ENCODE measurements around the gene HSPG2. TPM values are rescaled to one million over a fixed set of nuclear protein-coding genes. Genes with fewer than 3 reads are reported as not detected.

HSPG2 gene
- total and polyA plus RNA-seq, 9 of the 15 experiments (the other 6 are each of a cell fraction or from before 2014, with no cell fraction given), result 0.14 to 160 (median 15.7) TPM

GRCh38 chr1:21936366-21937031, 611 bp downstream of the HSPG2 start (continued):
- peak in 1 of 2 experiments; percentile 39 for TF ChIP-seq E2F6 (IDR thresholded peaks at IDR 0.05; ENCODE audit: borderline replicate concordance in 1 of 2, extremely low read depth in 1 of 2, insufficient read depth in 1 of 2, insufficient read length in 1 of 2, low read depth in 1 of 2, low read length in 1 of 2, poor library complexity in 1 of 2, severe bottlenecking in 1 of 2)
- TF ChIP-seq MIER1 (IDR thresholded peaks at IDR 0.05; ENCODE audit: low read depth), result no peak
- TF ChIP-seq ZNF444 (CRISPR knock-in tag; IDR thresholded peaks at IDR 0.05), result no peak
- TF ChIP-seq SP1 (CRISPR knock-in tag; IDR thresholded peaks at IDR 0.05), result peak; percentile 52; the same call in 1 of the 2 replicates
- TF ChIP-seq PHF8 (IDR thresholded peaks at IDR 0.05; ENCODE audit: borderline replicate concordance, low read length), result peak; percentile 1; the same call in 1 of the 2 replicates
- no peak for TF ChIP-seq SMARCB1 (IDR thresholded peaks at IDR 0.05; ENCODE audit: insufficient read length, low read depth)
- no peak for TF ChIP-seq GABPA (tag; conservative IDR thresholded peaks at IDR 0.05; ENCODE audit: low read depth)
- TF ChIP-seq ATF4 (CRISPR knock-in tag; IDR thresholded peaks at IDR 0.05), result no peak
- TF ChIP-seq ZKSCAN1 (IDR thresholded peaks at IDR 0.05; ENCODE audit: low read depth, low read length), result no peak
- TF ChIP-seq CREBBP (IDR thresholded peaks at IDR 0.05; ENCODE audit: low read depth, low read length), result no peak
- TF ChIP-seq HDAC1 (IDR thresholded peaks at IDR 0.05), result peak in 1 of 2 experiments; percentile 54; a peak in 1 of 4 replicates
- TF ChIP-seq RUNX1 (IDR thresholded peaks at IDR 0.05; ENCODE audit: low read depth), result no peak
- TF ChIP-seq RAD51 (IDR thresholded peaks at IDR 0.05; ENCODE audit: borderline replicate concordance, low read depth), result no peak
- no peak for TF ChIP-seq ARID3A (IDR thresholded peaks at IDR 0.05; ENCODE audit: borderline replicate concordance, low read depth, low read length)
- TF ChIP-seq TEAD2 (tag; IDR thresholded peaks at IDR 0.05), result no peak
- TF ChIP-seq ZNF253 (CRISPR knock-in tag; conservative IDR thresholded peaks at IDR 0.05), result no peak
- no peak for TF ChIP-seq FOXK1 (CRISPR knock-in tag; IDR thresholded peaks at IDR 0.05; ENCODE audit: borderline replicate concordance)
- no peak for TF ChIP-seq EP400 (IDR thresholded peaks at IDR 0.05)
- TF ChIP-seq CGGBP1 (CRISPR knock-in tag; IDR thresholded peaks at IDR 0.05), result no peak
- no peak for TF ChIP-seq ZNF311 (CRISPR knock-in tag; IDR thresholded peaks at IDR 0.05)
- TF ChIP-seq DIDO1 (tag; IDR thresholded peaks at IDR 0.05; ENCODE audit: low read depth), result no peak
- 0 out of 2 replicates have a peak, but pooled peaks have one; percentile 5 for TF ChIP-seq ETS1 (conservative IDR thresholded peaks at IDR 0.05; ENCODE audit: control insufficient read depth, low read depth, low read length)
- no peak for TF ChIP-seq PTRF (tag; IDR thresholded peaks at IDR 0.05)
